Fibroblast of lung (primary cell): ENCODE results near the gene TMEM266. TPM values are rescaled to one million over a fixed set of nuclear protein-coding genes. Genes with fewer than 3 reads are reported as not detected.
A peak's percentile ranks its signal among the peaks of the same experiment; 100 is the strongest.

ENCODE experiments used
- DNase-seq, 2 donors: peaks; one replicate each; pipeline versions ENCODE4 v3.0.0 to v3.0.0-alpha.2; 2010; ENCODE audit warnings: low read depth in 2 of 2
- H2AFZ ChIP-seq: 2 replicates; pipeline ENCODE4 v1.5.1; 2012; ENCODE audit warnings: low read length, control low read depth, inconsistent platforms
- H3K27ac ChIP-seq: 2 replicates; pipeline ENCODE4 v1.5.1; 2011; ENCODE audit warnings: low read length, control low read depth; ENCODE audit not compliant: insufficient read depth
- H3K27me3 ChIP-seq: 2 replicates; pipeline ENCODE4 v1.5.1; 2011; ENCODE audit warnings: mild to moderate bottlenecking, low read length; ENCODE audit not compliant: control insufficient read depth, insufficient read depth
- H3K36me3 ChIP-seq: 2 replicates; pipeline ENCODE4 v1.5.1; 2011; ENCODE audit warnings: low read length; ENCODE audit not compliant: control insufficient read depth, insufficient read depth
- H3K4me1 ChIP-seq: 2 replicates; pipeline ENCODE4 v1.5.1; 2011; ENCODE audit warnings: low read length; ENCODE audit not compliant: control insufficient read depth, insufficient read depth; ENCODE audit errors: extremely low read depth
- H3K4me2 ChIP-seq: 2 replicates; pipeline ENCODE4 v1.5.1; 2011; ENCODE audit warnings: low read length, control low read depth; ENCODE audit not compliant: insufficient read depth; ENCODE audit errors: extremely low read depth
- H3K4me3 ChIP-seq, 4 experiments: fragments of 200-600 bp in 1 of 4; sonication (generic) in 1 of 4; replicated peaks in 1 of 4; 2 replicates each; pipeline ENCODE4 v1.5.1; 2011 to 2016; ENCODE audit warnings: low read length in 4 of 4, low read depth in 3 of 4, mild to moderate bottlenecking in 3 of 4, control low read depth in 2 of 4, inconsistent platforms in 1 of 4, mixed read lengths in 1 of 4; ENCODE audit not compliant: insufficient read depth in 1 of 4; ENCODE audit errors: control extremely low read depth in 1 of 4
- H3K79me2 ChIP-seq: 2 replicates; pipeline ENCODE4 v1.5.1; 2012; ENCODE audit warnings: mild to moderate bottlenecking, low read length, inconsistent platforms; ENCODE audit not compliant: control insufficient read depth, insufficient read depth
- H3K9ac ChIP-seq: 2 replicates; pipeline ENCODE4 v1.5.1; 2011; ENCODE audit warnings: mild to moderate bottlenecking, low read length, control low read depth; ENCODE audit not compliant: insufficient read depth
- H3K9me3 ChIP-seq: 2 replicates; pipeline ENCODE4 v1.5.1; 2012; ENCODE audit warnings: low read depth, low read length; ENCODE audit not compliant: control insufficient read depth, insufficient read depth
- H4K20me1 ChIP-seq: 2 replicates; pipeline ENCODE4 v1.5.1; 2011; ENCODE audit warnings: low read length; ENCODE audit not compliant: control insufficient read depth, insufficient read depth; ENCODE audit errors: extremely low read depth
- EZH2 ChIP-seq: IDR thresholded peaks from 2 replicates; pipeline ENCODE4 v1.5.1; 2012; ENCODE audit warnings: low read length, control low read depth, mild to moderate bottlenecking; ENCODE audit errors: missing control alignments
- polyA plus RNA-seq, 2 donors: library from polyadenylated mRNA; depleted of rRNA in 1 of 2; stranded (reverse) in 1 of 2; unstranded in 1 of 2; fragments of >200 nt; gene quantifications; 2 replicates each; pipeline ENCODE4 v1.2.1, GENCODE V29; 2011 to 2012; ENCODE audit warnings: missing spikeins in 1 of 2
- total RNA-seq: library from RNA; depleted of rRNA; stranded (reverse); fragments of >200 nt; gene quantifications from 2 replicates; pipeline ENCODE4 v1.2.1, GENCODE V29; 2014
- TF ChIP-seq, protein P1 (sequence below), 2 donors: IDR thresholded peaks in 1 of 2; conservative IDR thresholded peaks in 1 of 2; 1 replicate in 1 of 2; 2 replicates in 1 of 2; pipeline ENCODE4 v1.5.1; 2011 to 2012; ENCODE audit warnings: low read length in 2 of 2, control low read depth in 1 of 2, inconsistent platforms in 1 of 2, low read depth in 1 of 2, mild to moderate bottlenecking in 1 of 2

TMEM266 gene
- total and polyA plus RNA-seq, 2 donors (not counting 1 experiment from before 2014, with no cell fraction given) = 0.09 to 0.33 TPM

DNA sequence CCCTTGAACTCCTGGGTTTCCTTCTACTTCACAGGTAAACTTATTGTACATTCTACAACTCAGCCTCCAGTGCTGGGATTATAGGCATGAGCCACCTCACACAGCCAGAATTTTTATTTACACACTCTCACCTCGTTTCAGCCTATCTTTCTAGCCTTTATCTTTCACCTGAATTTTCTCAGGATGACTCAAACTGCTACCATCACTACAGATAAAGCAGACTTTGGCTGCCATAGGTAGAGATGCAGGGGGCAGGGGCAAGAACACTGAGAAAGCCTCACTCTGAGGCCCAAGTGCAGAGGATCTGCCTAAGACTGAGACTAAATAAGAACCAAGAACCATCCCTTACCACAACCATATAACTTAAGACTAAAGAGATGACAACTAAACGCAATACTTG is 192.5 kb downstream of the TMEM266 start:
- H3K4me2 ChIP-seq = no peak overlapping the region
- H3K79me2 ChIP-seq = no peaks in the 10 kb centered on the region
- H3K36me3 ChIP-seq = no peaks in the 10 kb centered on the region
- DNase-seq = no peak
- no peaks in the 10 kb centered on the region for H3K9me3 ChIP-seq
- no peak overlapping the region for H3K9ac ChIP-seq
- TF ChIP-seq, protein P1, sequence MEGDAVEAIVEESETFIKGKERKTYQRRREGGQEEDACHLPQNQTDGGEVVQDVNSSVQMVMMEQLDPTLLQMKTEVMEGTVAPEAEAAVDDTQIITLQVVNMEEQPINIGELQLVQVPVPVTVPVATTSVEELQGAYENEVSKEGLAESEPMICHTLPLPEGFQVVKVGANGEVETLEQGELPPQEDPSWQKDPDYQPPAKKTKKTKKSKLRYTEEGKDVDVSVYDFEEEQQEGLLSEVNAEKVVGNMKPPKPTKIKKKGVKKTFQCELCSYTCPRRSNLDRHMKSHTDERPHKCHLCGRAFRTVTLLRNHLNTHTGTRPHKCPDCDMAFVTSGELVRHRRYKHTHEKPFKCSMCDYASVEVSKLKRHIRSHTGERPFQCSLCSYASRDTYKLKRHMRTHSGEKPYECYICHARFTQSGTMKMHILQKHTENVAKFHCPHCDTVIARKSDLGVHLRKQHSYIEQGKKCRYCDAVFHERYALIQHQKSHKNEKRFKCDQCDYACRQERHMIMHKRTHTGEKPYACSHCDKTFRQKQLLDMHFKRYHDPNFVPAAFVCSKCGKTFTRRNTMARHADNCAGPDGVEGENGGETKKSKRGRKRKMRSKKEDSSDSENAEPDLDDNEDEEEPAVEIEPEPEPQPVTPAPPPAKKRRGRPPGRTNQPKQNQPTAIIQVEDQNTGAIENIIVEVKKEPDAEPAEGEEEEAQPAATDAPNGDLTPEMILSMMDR (conservative IDR thresholded peaks at IDR 0.05 in 1 of 2, IDR thresholded peaks at IDR 0.05 in 1 of 2; ENCODE audit: low read depth in 1 of 2, low read length in 2 of 2) = no peak
- no peak for TF ChIP-seq EZH2
- H4K20me1 ChIP-seq = no peaks in the 10 kb centered on the region
- no peak overlapping the region for H3K27ac ChIP-seq
- H3K4me1 ChIP-seq = no peaks in the 10 kb centered on the region
- no peak overlapping the region for H3K4me3 ChIP-seq
- no peak overlapping the region for H2AFZ ChIP-seq
- no peaks in the 10 kb centered on the region for H3K27me3 ChIP-seq

DNA sequence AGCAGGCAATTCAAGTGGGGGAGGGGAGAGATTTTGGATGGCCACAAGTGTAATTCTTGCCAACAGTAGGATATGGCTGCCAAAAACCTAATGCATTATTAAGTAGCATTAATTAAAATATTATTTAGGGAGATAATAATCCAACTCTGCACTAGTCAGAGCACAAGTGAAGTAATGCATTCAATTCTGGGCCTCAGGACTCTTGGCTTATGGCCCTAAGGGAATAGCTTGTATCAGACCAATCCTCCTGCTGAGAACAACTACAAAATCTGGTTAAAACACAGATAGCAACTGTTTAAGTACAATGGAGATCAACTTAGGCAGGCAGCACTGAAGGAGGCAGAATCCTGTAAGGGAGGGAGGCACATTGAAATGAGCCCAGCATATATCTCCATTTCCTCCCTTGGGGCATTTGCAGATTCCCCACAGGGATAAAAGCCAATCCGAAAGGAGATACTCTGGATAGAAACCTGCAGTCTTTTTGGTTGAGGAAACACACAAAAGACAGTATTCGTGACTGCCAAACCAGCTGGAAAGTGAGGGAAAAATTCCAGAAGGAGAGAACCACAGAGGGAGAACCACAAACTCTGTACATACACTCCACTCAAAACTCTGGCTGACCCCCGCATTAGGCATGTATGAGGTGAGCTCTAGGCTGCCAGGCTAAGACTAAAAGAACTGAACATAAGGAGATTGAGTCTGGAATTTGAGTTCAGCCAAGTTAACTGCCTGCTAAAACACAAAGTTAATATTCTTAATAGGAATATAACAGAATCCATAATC is 194.1 kb downstream of the TMEM266 start:
- Histone ChIP-seq H3K36me3 (no peaks in the 10 kb centered on the region), H3K4me2 (no peak overlapping the region), H3K79me2 (no peaks in the 10 kb centered on the region), H4K20me1 (no peaks in the 10 kb centered on the region), H3K9me3 (no peaks in the 10 kb centered on the region), H3K27me3 (no peaks in the 10 kb centered on the region), H3K4me3 (no peak overlapping the region), H3K4me1 (no peaks in the 10 kb centered on the region), H3K9ac (no peak overlapping the region), H2AFZ (no peak overlapping the region), H3K27ac (no peak overlapping the region)
- TF ChIP-seq, protein P1 (conservative IDR thresholded peaks at IDR 0.05 in 1 of 2, IDR thresholded peaks at IDR 0.05 in 1 of 2; ENCODE audit: low read depth in 1 of 2, low read length in 2 of 2) = no peak
- no peak for TF ChIP-seq EZH2
- peak in 1 of 2 donors; percentile 47 for DNase-seq

Other genes starting within 250 kb of the TMEM266 start
- gene UBE2Q2, start 216.5 kb upstream of the TMEM266 start, total RNA-seq = 55.7 and 62.6 TPM in 2 replicates
- 38.7 and 55.7 TPM in 2 replicates for gene UBE2Q2, start 216.5 kb upstream of the TMEM266 start, polyA plus RNA-seq
- 46.2 and 75.6 TPM in 2 replicates for gene FBXO22, start 156.1 kb upstream of the TMEM266 start, total RNA-seq
- 27.0 and 29.9 TPM in 2 replicates for gene FBXO22, start 156.1 kb upstream of the TMEM266 start, polyA plus RNA-seq
- gene NRG4, start 47.6 kb upstream of the TMEM266 start, total RNA-seq = not detected in 2 replicates
- 0.01 TPM in 1 of 2 replicates, not detected in the other for gene NRG4, start 47.6 kb upstream of the TMEM266 start, polyA plus RNA-seq